ENCODE measurements around the gene BCAR1.
A peak's percentile ranks its signal among the peaks of the same experiment; 100 is the strongest.

- TF ChIP-seq CTCF (IDR thresholded peaks at IDR 0.05) (peak in 2 of 6 experiments; percentile 16 to 43), POLR2AphosphoS5 (IDR thresholded peaks at IDR 0.05) (no peak), POLR2A (IDR thresholded peaks at IDR 0.05) (no peak), EP300 (IDR thresholded peaks at IDR 0.05) (no peak)
Measured at GRCh38 chr16:75238853-75239541, 12.4 kb downstream of the BCAR1 start.
